Measurements from ENCODE around the gene PRKCZ.

DNA sequence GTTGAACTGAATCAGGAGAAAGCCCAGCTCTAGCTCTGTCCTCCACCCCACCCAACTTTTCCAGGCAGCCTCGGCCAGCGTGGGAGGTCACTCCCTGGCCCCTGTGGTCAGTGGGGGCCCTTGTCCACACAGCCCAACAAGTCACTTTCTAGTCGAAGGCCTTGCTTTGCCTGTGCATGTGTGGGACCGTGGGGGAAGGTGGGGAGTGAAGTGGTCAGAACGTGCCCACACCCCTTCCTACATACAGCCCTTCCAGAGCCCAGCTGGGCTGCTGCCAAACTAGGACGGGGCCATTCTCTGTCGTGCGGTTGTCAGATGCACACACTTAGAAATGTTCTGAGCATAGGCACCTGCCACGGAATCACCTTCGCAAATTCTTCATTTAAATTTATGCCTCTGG, 126.4 kb downstream of the PRKCZ start:
- TF ChIP-seq, protein P1, sequence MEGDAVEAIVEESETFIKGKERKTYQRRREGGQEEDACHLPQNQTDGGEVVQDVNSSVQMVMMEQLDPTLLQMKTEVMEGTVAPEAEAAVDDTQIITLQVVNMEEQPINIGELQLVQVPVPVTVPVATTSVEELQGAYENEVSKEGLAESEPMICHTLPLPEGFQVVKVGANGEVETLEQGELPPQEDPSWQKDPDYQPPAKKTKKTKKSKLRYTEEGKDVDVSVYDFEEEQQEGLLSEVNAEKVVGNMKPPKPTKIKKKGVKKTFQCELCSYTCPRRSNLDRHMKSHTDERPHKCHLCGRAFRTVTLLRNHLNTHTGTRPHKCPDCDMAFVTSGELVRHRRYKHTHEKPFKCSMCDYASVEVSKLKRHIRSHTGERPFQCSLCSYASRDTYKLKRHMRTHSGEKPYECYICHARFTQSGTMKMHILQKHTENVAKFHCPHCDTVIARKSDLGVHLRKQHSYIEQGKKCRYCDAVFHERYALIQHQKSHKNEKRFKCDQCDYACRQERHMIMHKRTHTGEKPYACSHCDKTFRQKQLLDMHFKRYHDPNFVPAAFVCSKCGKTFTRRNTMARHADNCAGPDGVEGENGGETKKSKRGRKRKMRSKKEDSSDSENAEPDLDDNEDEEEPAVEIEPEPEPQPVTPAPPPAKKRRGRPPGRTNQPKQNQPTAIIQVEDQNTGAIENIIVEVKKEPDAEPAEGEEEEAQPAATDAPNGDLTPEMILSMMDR (IDR thresholded peaks at IDR 0.05; ENCODE audit: insufficient read depth, low read depth, low read length): no peak
- TF ChIP-seq EZH2 (IDR thresholded peaks at IDR 0.05; ENCODE audit: insufficient read depth, low read length): no peak

Measured in astrocyte (in vitro differentiated cells and primary cell).